SU-DHL-6 (cell line): ENCODE results near the gene KCNIP3.

ENCODE experiments used
- H2AFZ ChIP-seq: fragments of 200-600 bp; sonication (generic); 2 replicates; pipeline ENCODE4 v1.6.1; 2014; ENCODE audit warnings: low read depth, mild to moderate bottlenecking, moderate library complexity, mixed read lengths, antibody characterized with exemption, low read length; ENCODE audit not compliant: severe bottlenecking
- H3F3A ChIP-seq: fragments of 200-600 bp; shearing (Covaris generic); 2 replicates; pipeline ENCODE4 v1.6.0; 2016; ENCODE audit warnings: antibody characterized with exemption, mild to moderate bottlenecking; ENCODE audit not compliant: insufficient read depth
- H3K27ac ChIP-seq: fragments of 200-600 bp; sonication (generic); 2 replicates; pipeline ENCODE4 v1.5.1; 2016; ENCODE audit warnings: low read depth, mild to moderate bottlenecking, low read length, moderate library complexity, mixed read lengths
- H3K27me3 ChIP-seq: fragments of 200-600 bp; sonication (generic), shearing (Covaris generic); 2 replicates; pipeline ENCODE4 v1.6.0; 2014; ENCODE audit warnings: mild to moderate bottlenecking, low read length
- H3K36me3 ChIP-seq: fragments of 200-600 bp; sonication (generic); 2 replicates; pipeline ENCODE4 v1.6.1; 2014; ENCODE audit warnings: mild to moderate bottlenecking, low read length, mixed read lengths
- H3K4me2 ChIP-seq: fragments of 300-600, 200-600 bp; shearing (Covaris generic), sonication (generic); 2 replicates; pipeline ENCODE4 v1.6.0; 2014; ENCODE audit warnings: low read length, low read depth, mild to moderate bottlenecking; ENCODE audit not compliant: poor library complexity, severe bottlenecking
- H3K4me3 ChIP-seq: fragments of 200-600 bp; sonication (generic); 2 replicates; pipeline ENCODE4 v1.5.1; 2014; ENCODE audit warnings: antibody characterized with exemption, low read length, mild to moderate bottlenecking, mixed read lengths; ENCODE audit not compliant: insufficient read depth, poor library complexity, severe bottlenecking
- H3K79me2 ChIP-seq: fragments of 200-600 bp; sonication (generic); 2 replicates; pipeline ENCODE4 v1.6.1; 2014; ENCODE audit warnings: mild to moderate bottlenecking, low read length, moderate library complexity; ENCODE audit not compliant: insufficient read depth
- H3K9ac ChIP-seq: fragments of 200-600 bp; sonication (generic); 2 replicates; pipeline ENCODE4 v1.7.0; 2014; ENCODE audit warnings: mild to moderate bottlenecking, low read length
- H3K9me2 ChIP-seq: fragments of 200-600 bp; sonication (generic); replicated peaks from 2 replicates; pipeline ENCODE4 v1.6.1; 2014; ENCODE audit warnings: low read length; ENCODE audit not compliant: insufficient read depth
- H3K9me3 ChIP-seq: fragments of 200-600 bp; sonication (generic); 2 replicates; pipeline ENCODE4 v1.6.1; 2014; ENCODE audit warnings: low read length, mixed read lengths; ENCODE audit not compliant: insufficient read depth
- H4K20me1 ChIP-seq: fragments of 200-600 bp; sonication (generic); 2 replicates; pipeline ENCODE4 v1.6.1; 2014; ENCODE audit warnings: low read depth, mild to moderate bottlenecking, antibody characterized with exemption, low read length, moderate library complexity, mixed read lengths
- CTCF ChIP-seq: fragments of 200-600 bp; sonication (generic); IDR thresholded peaks from one replicate; pipeline ENCODE4 v1.5.1; 2017; ENCODE audit warnings: antibody characterized with exemption, mild to moderate bottlenecking, low read length, moderate library complexity; ENCODE audit not compliant: insufficient read depth, poor library complexity, severe bottlenecking
- EZH2phosphoT487 ChIP-seq: fragments of 200-600 bp; sonication (generic), shearing (Covaris generic); conservative IDR thresholded peaks from 2 replicates; pipeline ENCODE4 v1.6.1; 2018; ENCODE audit warnings: mild to moderate bottlenecking, antibody characterized with exemption, low read length, moderate library complexity, mixed read lengths

Gene KCNIP3

DNA sequence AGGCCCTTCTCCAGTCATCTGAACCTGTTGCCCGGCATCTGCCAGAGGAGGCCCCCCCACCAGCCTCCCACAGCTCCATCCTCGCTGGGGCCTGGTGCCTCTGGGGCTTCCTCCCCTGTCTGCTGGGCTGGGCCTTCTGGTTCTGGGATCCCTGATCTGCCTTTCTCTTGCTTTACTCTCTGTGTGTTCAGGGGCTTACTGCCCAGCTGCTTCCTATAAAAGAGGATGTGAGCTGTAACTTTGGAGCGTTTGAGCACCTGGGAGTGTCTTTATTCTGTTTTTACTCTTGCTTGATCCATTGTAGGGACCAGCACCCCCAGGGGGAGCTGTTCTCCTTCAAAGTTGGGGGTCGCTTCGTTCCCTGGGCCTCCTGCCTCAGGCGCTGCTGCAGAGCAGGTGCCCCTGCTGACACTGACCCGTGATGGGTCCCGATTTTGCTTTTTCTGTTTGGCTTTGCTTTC is 82.3 kb downstream of the KCNIP3 start:
- H3K79me2 ChIP-seq = no peaks in the 10 kb centered on the region
- no peak overlapping the region for H2AFZ ChIP-seq
- H3F3A ChIP-seq = no peaks in the 10 kb centered on the region
- H3K9me2 ChIP-seq = no peaks in the 10 kb centered on the region
- H3K4me2 ChIP-seq = no peak overlapping the region
- no peaks in the 10 kb centered on the region for H4K20me1 ChIP-seq
- no peaks in the 10 kb centered on the region for H3K36me3 ChIP-seq
- H3K27ac ChIP-seq = no peak overlapping the region
- no peak overlapping the region for H3K4me3 ChIP-seq
- H3K27me3 ChIP-seq = no peaks in the 10 kb centered on the region
- no peaks in the 10 kb centered on the region for H3K9me3 ChIP-seq
- H3K9ac ChIP-seq = no peak overlapping the region
- peak; percentile 18 for TF ChIP-seq CTCF
- TF ChIP-seq EZH2phosphoT487 = no peak

DNA sequence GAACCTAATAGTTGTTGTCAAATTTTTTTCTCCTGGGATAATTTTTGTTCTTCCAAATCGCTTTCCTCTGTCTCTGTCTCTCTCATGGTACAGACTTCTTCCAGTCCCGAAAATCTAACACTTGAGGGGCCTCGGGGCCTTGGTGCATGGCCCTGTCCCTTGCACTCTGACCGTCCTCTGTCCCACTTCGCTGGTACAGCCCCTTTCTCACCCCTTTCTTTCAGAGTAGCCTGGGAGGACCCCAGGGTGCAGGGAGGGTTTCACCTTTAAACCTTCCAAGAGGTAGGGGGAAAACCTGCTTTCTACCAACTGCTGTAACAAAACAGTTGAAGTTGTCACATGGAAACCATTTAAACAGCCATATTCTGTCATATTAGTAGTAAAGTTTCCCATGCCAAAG is 83.1 kb downstream of the KCNIP3 start:
- H4K20me1 ChIP-seq = no peaks in the 10 kb centered on the region
- H3K27me3 ChIP-seq = no peaks in the 10 kb centered on the region
- no peaks in the 10 kb centered on the region for H3F3A ChIP-seq
- no peaks in the 10 kb centered on the region for H3K79me2 ChIP-seq
- no peak overlapping the region for H3K4me2 ChIP-seq
- H3K9me3 ChIP-seq = no peaks in the 10 kb centered on the region
- no peaks in the 10 kb centered on the region for H3K36me3 ChIP-seq
- no peak overlapping the region for H2AFZ ChIP-seq
- H3K27ac ChIP-seq = no peak overlapping the region
- no peaks in the 10 kb centered on the region for H3K9me2 ChIP-seq
- H3K9ac ChIP-seq = no peak overlapping the region
- no peak overlapping the region for H3K4me3 ChIP-seq
- no peak for TF ChIP-seq EZH2phosphoT487
- no peak for TF ChIP-seq CTCF

- no peak for TF ChIP-seq EZH2phosphoT487
- TF ChIP-seq CTCF = no peak
- Histone ChIP-seq H3K9me3 (no peaks in the 10 kb centered on the region), H3K4me2 (no peak overlapping the region), H3F3A (no peaks in the 10 kb centered on the region), H3K4me3 (no peak overlapping the region), H3K9ac (no peak overlapping the region), H3K27me3 (no peaks in the 10 kb centered on the region), H3K9me2 (no peaks in the 10 kb centered on the region), H3K79me2 (no peaks in the 10 kb centered on the region), H2AFZ (no peak overlapping the region), H3K36me3 (no peaks in the 10 kb centered on the region), H3K27ac (no peak overlapping the region), H4K20me1 (no peaks in the 10 kb centered on the region)
Measured at GRCh38 chr2:95380731-95381130, 83.6 kb downstream of the KCNIP3 start.
